Activated naive CD8-positive, alpha-beta T cell treated with anti-CD3 and anti-CD28 coated beads for 36 hours (primary cell): ENCODE results near the gene KLHL13. TPM values are rescaled to one million over a fixed set of nuclear protein-coding genes. Genes with fewer than 3 reads are reported as not detected.
"Not testable (repeated sequence)": the region's sequence is repeated elsewhere in the genome, so short reads cannot be mapped to it uniquely, and the experiment has no call there.

Experiments
- DNase-seq: peaks from one replicate; pipeline ENCODE4 v3.0.0; 2021
- H3K27ac Mint-ChIP-seq: one replicate; pipeline ENCODE4 v1.8.0; 2022; ENCODE audit warnings: mild to moderate bottlenecking, moderate library complexity, mixed read lengths
- H3K27me3 Mint-ChIP-seq: one replicate; pipeline ENCODE4 v1.8.0; 2022; ENCODE audit warnings: mild to moderate bottlenecking, mixed read lengths
- H3K36me3 Mint-ChIP-seq: one replicate; pipeline ENCODE4 v1.8.0; 2021; ENCODE audit warnings: mild to moderate bottlenecking, mixed read lengths
- H3K4me1 Mint-ChIP-seq: one replicate; pipeline ENCODE4 v1.8.0; 2021; ENCODE audit warnings: mixed read lengths
- H3K4me3 Mint-ChIP-seq: one replicate; pipeline ENCODE4 v1.8.0; 2022; ENCODE audit warnings: mild to moderate bottlenecking, moderate library complexity, mixed read lengths
- H3K9me3 Mint-ChIP-seq: one replicate; pipeline ENCODE4 v1.8.0; 2022; ENCODE audit warnings: mixed read lengths
- total RNA-seq, 2 experiments: library from RNA; stranded (reverse); gene quantifications; one replicate each; pipeline ENCODE4 v1.2.3, GENCODE V29; 2021

The KLHL13 gene
- total RNA-seq, 2 experiments from 2014 or later, result 2.2 to 5.1 TPM

DNA sequence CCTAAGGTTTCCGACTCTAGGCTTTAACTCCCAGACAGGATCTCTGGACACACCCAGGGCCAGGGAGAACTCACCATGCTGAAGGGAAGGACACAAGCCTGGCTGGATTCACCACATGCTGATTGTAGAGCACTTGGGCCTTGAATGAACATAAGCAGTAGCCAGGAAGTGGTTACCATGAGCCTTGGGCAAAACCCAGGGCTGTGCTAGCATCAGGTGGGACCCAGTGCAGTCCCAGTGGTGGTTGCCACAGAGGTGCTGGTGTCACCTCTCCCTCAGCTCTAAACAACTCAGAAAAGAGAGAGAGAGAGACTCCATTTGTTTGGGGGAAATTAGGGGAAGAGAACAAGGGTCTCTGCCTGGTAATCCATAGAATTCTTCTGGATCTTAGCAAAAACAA lies 77.0 kb downstream of the KLHL13 start:
- no peak for DNase-seq
- peaks cover 5% of the 10 kb centered on the region for H3K36me3 Mint-ChIP-seq
- H3K27ac Mint-ChIP-seq, result no peak overlapping the region
- no peak overlapping the region for H3K4me3 Mint-ChIP-seq
- H3K9me3 Mint-ChIP-seq, result peaks cover 7% of the 10 kb centered on the region
- H3K27me3 Mint-ChIP-seq, result no peaks in the 10 kb centered on the region
- H3K4me1 Mint-ChIP-seq, result no peaks in the 10 kb centered on the region

DNA sequence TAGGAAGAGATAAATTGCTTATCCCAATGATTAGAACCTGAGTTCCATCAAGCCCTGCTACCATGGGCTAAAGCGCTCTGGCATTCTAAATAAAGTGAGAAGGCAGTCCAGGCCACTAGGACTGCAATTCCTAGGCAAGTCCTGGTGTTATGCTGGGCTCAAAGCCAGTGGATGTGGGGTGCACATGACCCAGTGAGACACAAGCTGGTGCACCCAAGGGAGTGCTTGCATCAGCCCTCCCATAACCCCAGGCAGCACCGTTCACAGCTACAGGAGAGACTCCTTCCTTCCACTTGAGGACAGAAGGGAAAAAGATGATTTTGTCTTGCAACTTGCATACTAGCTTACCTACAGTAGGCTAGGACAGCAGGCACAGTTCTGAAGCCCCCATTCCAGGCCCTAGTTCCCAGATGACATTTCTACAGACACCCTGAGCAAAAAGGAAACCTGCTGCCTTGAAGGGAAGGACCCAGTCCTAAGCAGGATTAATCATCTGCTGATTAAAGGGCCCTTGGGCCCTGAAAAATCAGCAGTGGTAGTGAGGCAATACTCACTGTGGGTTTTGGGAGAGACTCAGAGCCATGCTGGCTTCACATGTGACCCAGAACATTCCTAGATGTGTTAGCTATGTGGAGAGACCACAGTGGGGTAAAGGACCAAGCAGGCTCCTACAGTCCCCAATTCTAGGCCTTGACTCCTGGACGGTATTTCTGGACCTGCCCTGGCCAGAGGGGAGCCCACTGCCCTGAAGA lies 77.8 kb downstream of the KLHL13 start:
- peaks cover 7% of the 10 kb centered on the region for H3K9me3 Mint-ChIP-seq
- H3K36me3 Mint-ChIP-seq, result peaks cover 4% of the 10 kb centered on the region
- no peaks in the 10 kb centered on the region for H3K27me3 Mint-ChIP-seq
- H3K27ac Mint-ChIP-seq, result no peak overlapping the region
- no peaks in the 10 kb centered on the region for H3K4me1 Mint-ChIP-seq
- no peak overlapping the region for H3K4me3 Mint-ChIP-seq
- no peak for DNase-seq

GRCh38 chrX:118026631-118027030 lies 90.0 kb downstream of the KLHL13 start:
- Mint-ChIP-seq H3K4me3 (no peak overlapping the region), H3K27me3 (no peaks in the 10 kb centered on the region), H3K36me3 (peaks cover 3% of the 10 kb centered on the region), H3K9me3 (no peaks in the 10 kb centered on the region), H3K27ac (no peak overlapping the region), H3K4me1 (no peaks in the 10 kb centered on the region)
- no peak for DNase-seq

DNA sequence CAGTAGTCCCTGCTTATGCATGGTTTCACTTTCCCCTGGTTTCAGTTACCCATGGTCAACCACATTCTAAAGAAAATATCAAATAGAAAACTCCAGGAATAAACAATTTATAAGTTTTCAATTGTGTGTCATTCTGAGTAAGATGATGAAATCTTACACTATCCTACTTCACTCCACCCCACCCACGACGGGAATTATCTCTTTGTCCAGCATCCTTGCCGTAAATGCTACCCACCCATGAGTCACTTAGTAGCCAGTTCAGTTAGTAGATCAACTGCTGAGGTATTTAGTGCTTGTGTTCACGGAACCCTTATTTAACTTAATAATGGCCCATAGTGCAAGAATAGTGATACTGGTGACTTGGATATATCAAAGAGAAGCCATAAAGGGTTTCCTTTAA lies 91.4 kb downstream of the KLHL13 start:
- Mint-ChIP-seq H3K27me3 (no peaks in the 10 kb centered on the region), H3K36me3 (peaks cover 3% of the 10 kb centered on the region), H3K4me3 (no peak overlapping the region), H3K9me3 (no peaks in the 10 kb centered on the region), H3K27ac (no peak overlapping the region), H3K4me1 (no peaks in the 10 kb centered on the region)
- DNase-seq, result no peak

GRCh38 chrX:118024482-118024881 lies 92.1 kb downstream of the KLHL13 start:
- Mint-ChIP-seq H3K4me1 (no peaks in the 10 kb centered on the region), H3K27me3 (no peaks in the 10 kb centered on the region), H3K27ac (no peak overlapping the region), H3K4me3 (no peak overlapping the region), H3K36me3 (peaks cover 3% of the 10 kb centered on the region), H3K9me3 (no peaks in the 10 kb centered on the region)
- DNase-seq, result no peak

DNA sequence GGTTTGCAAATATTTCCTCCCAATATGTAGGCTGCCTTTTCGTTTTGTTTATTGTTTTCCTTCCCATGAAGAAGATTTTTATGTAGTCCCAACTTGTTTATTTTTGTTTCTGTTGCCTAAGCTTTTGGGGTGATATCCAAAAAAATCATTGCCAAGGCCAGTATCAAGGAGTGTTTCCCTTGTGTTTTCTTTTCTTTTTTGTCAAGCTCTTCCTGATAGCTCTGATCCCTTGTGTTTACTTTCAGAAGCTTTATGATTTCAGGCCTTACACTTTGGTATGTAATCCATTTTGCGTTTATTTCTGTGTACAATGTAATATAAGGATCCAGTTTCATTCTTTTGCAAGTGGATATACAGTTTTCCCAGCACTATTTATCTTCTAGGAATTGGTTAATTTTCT lies 93.9 kb downstream of the KLHL13 start:
- no peaks in the 10 kb centered on the region for H3K27me3 Mint-ChIP-seq
- H3K9me3 Mint-ChIP-seq, result no peaks in the 10 kb centered on the region
- no peak overlapping the region for H3K27ac Mint-ChIP-seq
- peaks cover 3% of the 10 kb centered on the region for H3K36me3 Mint-ChIP-seq
- DNase-seq, result no peak
- H3K4me3 Mint-ChIP-seq, result no peak overlapping the region
- no peaks in the 10 kb centered on the region for H3K4me1 Mint-ChIP-seq

- DNase-seq, result no peak
- H3K9me3 Mint-ChIP-seq, result no peaks in the 10 kb centered on the region
- no peaks in the 10 kb centered on the region for H3K36me3 Mint-ChIP-seq
- H3K4me3 Mint-ChIP-seq, result no peak overlapping the region
- no peaks in the 10 kb centered on the region for H3K27me3 Mint-ChIP-seq
- no peaks in the 10 kb centered on the region for H3K4me1 Mint-ChIP-seq
- no peak overlapping the region for H3K27ac Mint-ChIP-seq
Measured at GRCh38 chrX:118016422-118016821, 100.2 kb downstream of the KLHL13 start.

- not testable (repeated sequence) for H3K4me3 Mint-ChIP-seq, H3K27ac Mint-ChIP-seq, H3K9me3 Mint-ChIP-seq, H3K27me3 Mint-ChIP-seq, H3K4me1 Mint-ChIP-seq, H3K36me3 Mint-ChIP-seq, DNase-seq
Measured at GRCh38 chrX:118002417-118002816, 114.2 kb downstream of the KLHL13 start.

GRCh38 chrX:118000518-118000917 lies 116.1 kb downstream of the KLHL13 start:
- no peak overlapping the region for H3K27ac Mint-ChIP-seq
- DNase-seq, result no peak
- no peaks in the 10 kb centered on the region for H3K4me1 Mint-ChIP-seq
- H3K27me3 Mint-ChIP-seq, result no peaks in the 10 kb centered on the region
- H3K9me3 Mint-ChIP-seq, result no peaks in the 10 kb centered on the region
- no peak overlapping the region for H3K4me3 Mint-ChIP-seq
- no peaks in the 10 kb centered on the region for H3K36me3 Mint-ChIP-seq

DNA sequence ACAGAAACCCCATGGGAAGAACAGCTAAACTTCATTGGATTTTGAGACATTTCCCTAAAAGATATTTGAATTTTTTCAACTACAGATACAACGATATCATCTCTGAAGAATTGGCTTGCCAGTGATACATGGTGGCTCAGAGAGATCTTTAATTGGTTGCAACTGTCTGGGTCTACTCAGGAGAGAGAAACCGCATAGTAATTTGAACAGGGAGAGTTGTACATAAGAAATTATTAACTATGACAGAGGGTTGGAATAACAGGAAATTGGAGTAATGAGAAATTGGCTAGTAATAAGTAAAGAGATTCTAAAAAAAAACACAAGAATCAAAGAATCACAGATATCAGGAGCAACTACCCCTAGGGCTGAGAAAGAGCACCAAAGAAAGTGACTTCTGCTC lies 118.4 kb downstream of the KLHL13 start:
- Mint-ChIP-seq H3K4me3 (no peak overlapping the region), H3K4me1 (no peaks in the 10 kb centered on the region), H3K9me3 (no peaks in the 10 kb centered on the region), H3K27ac (no peak overlapping the region), H3K27me3 (no peaks in the 10 kb centered on the region), H3K36me3 (no peaks in the 10 kb centered on the region)
- no peak for DNase-seq

DNA sequence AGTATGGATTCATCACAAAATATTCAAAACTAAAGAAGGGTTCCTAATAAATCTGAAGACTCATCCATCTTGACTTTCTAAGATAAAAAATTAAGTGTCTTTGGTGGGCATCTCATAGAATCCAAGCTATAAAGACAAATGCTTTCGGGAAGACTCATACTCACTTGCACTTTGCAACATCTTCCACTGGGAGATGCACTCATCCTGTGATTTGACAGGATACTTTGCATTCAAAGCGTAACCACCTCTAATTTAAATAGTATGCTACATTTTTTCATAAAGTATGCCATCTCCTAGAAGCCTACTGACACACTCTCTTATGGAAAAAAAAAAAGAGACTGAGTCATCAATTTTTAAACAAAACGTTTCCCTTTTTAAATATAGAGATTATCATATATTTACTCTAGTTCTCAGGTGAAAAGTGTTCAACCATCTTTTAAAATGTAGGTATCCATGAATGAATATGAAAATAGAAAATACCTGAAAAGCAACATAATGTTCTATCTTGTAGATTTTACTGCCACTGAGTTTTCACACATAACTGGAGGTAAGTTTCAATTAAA lies 119.6 kb downstream of the KLHL13 start:
- Mint-ChIP-seq H3K4me3 (no peak overlapping the region), H3K27ac (no peak overlapping the region), H3K9me3 (no peaks in the 10 kb centered on the region), H3K36me3 (no peaks in the 10 kb centered on the region), H3K4me1 (no peaks in the 10 kb centered on the region), H3K27me3 (no peaks in the 10 kb centered on the region)
- DNase-seq, result no peak

- Mint-ChIP-seq H3K9me3 (no peaks in the 10 kb centered on the region), H3K4me1 (no peaks in the 10 kb centered on the region), H3K27ac (no peak overlapping the region), H3K4me3 (no peak overlapping the region), H3K36me3 (no peaks in the 10 kb centered on the region), H3K27me3 (no peaks in the 10 kb centered on the region)
- DNase-seq, result no peak
Measured at GRCh38 chrX:117996408-117996807, 120.2 kb downstream of the KLHL13 start.

GRCh38 chrX:117995378-117995777 lies 121.2 kb downstream of the KLHL13 start:
- H3K36me3 Mint-ChIP-seq, result no peaks in the 10 kb centered on the region
- H3K27me3 Mint-ChIP-seq, result no peaks in the 10 kb centered on the region
- H3K4me3 Mint-ChIP-seq, result no peak overlapping the region
- no peaks in the 10 kb centered on the region for H3K9me3 Mint-ChIP-seq
- no peaks in the 10 kb centered on the region for H3K4me1 Mint-ChIP-seq
- no peak for DNase-seq
- no peak overlapping the region for H3K27ac Mint-ChIP-seq

DNA sequence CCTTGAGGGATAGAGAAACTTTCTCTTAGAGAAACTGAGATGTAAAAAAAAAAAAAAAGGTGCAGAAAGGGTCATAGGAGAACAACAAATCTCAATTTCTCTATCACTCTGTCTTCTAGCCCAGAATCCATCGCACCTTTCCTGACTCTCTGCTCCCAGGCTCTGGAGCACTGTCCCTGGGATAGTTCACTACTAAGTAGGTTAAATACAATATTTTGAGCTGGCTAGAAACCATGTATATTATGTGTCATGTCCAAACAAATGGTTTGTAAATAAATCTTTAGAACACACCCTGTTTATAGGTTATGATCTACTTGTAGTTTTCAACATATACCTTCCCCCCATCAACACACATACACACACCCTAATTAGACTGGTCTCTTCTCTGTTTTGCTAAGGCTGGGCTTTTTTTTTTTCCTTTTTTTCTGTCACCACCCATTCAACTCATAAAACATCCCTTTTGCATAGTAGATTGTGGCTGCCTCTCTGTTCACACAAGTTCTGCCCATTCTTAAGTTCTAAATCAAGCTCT lies 124.4 kb downstream of the KLHL13 start:
- H3K27me3 Mint-ChIP-seq, result no peaks in the 10 kb centered on the region
- H3K9me3 Mint-ChIP-seq, result no peaks in the 10 kb centered on the region
- no peak overlapping the region for H3K4me3 Mint-ChIP-seq
- no peaks in the 10 kb centered on the region for H3K36me3 Mint-ChIP-seq
- DNase-seq, result no peak
- H3K27ac Mint-ChIP-seq, result no peak overlapping the region
- no peaks in the 10 kb centered on the region for H3K4me1 Mint-ChIP-seq

GRCh38 chrX:117990438-117990837 lies 126.2 kb downstream of the KLHL13 start:
- no peak for DNase-seq
- H3K4me1 Mint-ChIP-seq, result no peaks in the 10 kb centered on the region
- no peaks in the 10 kb centered on the region for H3K27me3 Mint-ChIP-seq
- no peaks in the 10 kb centered on the region for H3K36me3 Mint-ChIP-seq
- no peaks in the 10 kb centered on the region for H3K9me3 Mint-ChIP-seq
- no peak overlapping the region for H3K27ac Mint-ChIP-seq
- H3K4me3 Mint-ChIP-seq, result no peak overlapping the region

DNA sequence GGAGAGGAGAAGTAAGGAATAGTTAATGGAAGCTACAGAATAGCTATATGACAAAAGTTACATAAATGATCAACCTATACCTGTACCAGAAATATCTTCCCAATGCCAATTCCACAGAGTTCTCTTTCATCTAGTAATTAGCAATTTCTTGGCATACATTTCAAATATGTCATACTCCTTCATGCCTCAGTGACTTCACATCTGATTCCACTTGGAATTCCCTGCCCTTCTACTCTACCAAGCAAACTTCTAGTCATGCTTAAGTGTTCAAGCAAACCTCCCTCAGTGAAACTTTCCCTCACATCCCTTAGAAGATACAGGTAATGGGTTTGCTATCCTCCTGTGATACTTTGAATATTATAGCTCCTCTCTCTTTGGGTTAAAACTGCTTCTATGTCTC lies 127.1 kb downstream of the KLHL13 start:
- no peaks in the 10 kb centered on the region for H3K36me3 Mint-ChIP-seq
- no peaks in the 10 kb centered on the region for H3K9me3 Mint-ChIP-seq
- no peaks in the 10 kb centered on the region for H3K27me3 Mint-ChIP-seq
- no peak for DNase-seq
- no peaks in the 10 kb centered on the region for H3K4me1 Mint-ChIP-seq
- no peak overlapping the region for H3K27ac Mint-ChIP-seq
- H3K4me3 Mint-ChIP-seq, result no peak overlapping the region
